GM10266 (cell line): ENCODE measurements around the gene KIAA1549.

Experiments used
- DNase-seq: peaks from one replicate; pipeline ENCODE4 v3.0.0; 2012; ENCODE audit errors: extremely low spot score
- CTCF ChIP-seq: IDR thresholded peaks from 2 replicates; pipeline ENCODE4 v1.5.1; 2012; ENCODE audit warnings: mild to moderate bottlenecking, low read depth; ENCODE audit not compliant: control insufficient read depth, insufficient read depth; ENCODE audit errors: missing control alignments

Gene KIAA1549

GRCh38 chr7:138907850-138908249 lies 73.3 kb downstream of the KIAA1549 start:
- TF ChIP-seq CTCF: no peak
- DNase-seq: no peak

GRCh38 chr7:138907201-138907847 lies 73.9 kb downstream of the KIAA1549 start:
- no peak for TF ChIP-seq CTCF
- no peak for DNase-seq

GRCh38 chr7:138903859-138904435 lies 77.2 kb downstream of the KIAA1549 start:
- DNase-seq: no peak
- TF ChIP-seq CTCF: no peak

- DNase-seq: no peak
- no peak for TF ChIP-seq CTCF
These were observed 77.9 kb downstream of the KIAA1549 start for GRCh38 chr7:138903186-138903820.

- no peak for TF ChIP-seq CTCF
- no peak for DNase-seq
These were observed 79.0 kb downstream of the KIAA1549 start for GRCh38 chr7:138902161-138902560.

GRCh38 chr7:138900035-138900828 lies 81.0 kb downstream of the KIAA1549 start:
- TF ChIP-seq CTCF: no peak
- no peak for DNase-seq
